ENCODE data around the gene CDR2L. TPM values are rescaled to one million over a fixed set of nuclear protein-coding genes. Genes with fewer than 3 reads are reported as not detected.

CDR2L gene
- total RNA-seq, 2 experiments from 2014 or later: 0.59 to 0.94 TPM

- CTCF ChIA-PET: interaction anchor here (1.1 to 3.9 kb wide), 7 partner anchors 33 to 165 kb away, joined by 3 to 73 read pairs (median 3); partner anchors contain the start of genes OTOP2 and USH1G
- no peaks in the 10 kb centered on the region for H3K36me3 Mint-ChIP-seq (ENCODE audit: low read depth)
- POLR2A ChIA-PET: no interaction called here
- no peak for TF ChIP-seq CTCF (IDR thresholded peaks at IDR 0.05)
- H3K4me3 Mint-ChIP-seq: no peak overlapping the region
- no peaks in the 10 kb centered on the region for H3K9me3 Mint-ChIP-seq
- ATAC-seq: no peak
- peaks cover 3% of the 10 kb centered on the region for H3K4me1 Mint-ChIP-seq (ENCODE audit: low read depth)
- DNase-seq: no peak
- H3K27me3 Mint-ChIP-seq: no peaks in the 10 kb centered on the region
- no peak overlapping the region for H3K27ac Mint-ChIP-seq
- intact Hi-C loops (cut with micrococcal nuclease): loop anchor here (5.0 kb wide), 1 partner anchor 34 kb away; the partner anchor contains the start of genes OTOP2 and USH1G
Observed at GRCh38 chr17:74956093-74956492, 31.3 kb upstream of the CDR2L start.

- intact Hi-C loops (cut with micrococcal nuclease): loop anchor here (5.0 kb wide), 1 partner anchor 36 kb away; the partner anchor contains the start of genes OTOP2 and USH1G
- no peaks in the 10 kb centered on the region for H3K9me3 Mint-ChIP-seq
- peak; percentile 98 for TF ChIP-seq CTCF (IDR thresholded peaks at IDR 0.05)
- CTCF ChIA-PET: interaction anchor here (0.6 to 3.9 kb wide), 43 partner anchors 9 to 566 kb away, joined by 3 to 73 read pairs (median 4); partner anchors contain the start of genes CDR2L, HID1, MRPL58 and OTOP2
- ATAC-seq (peak; percentile 85), DNase-seq (peak; percentile 90)
- peaks cover 3% of the 10 kb centered on the region for H3K4me1 Mint-ChIP-seq (ENCODE audit: low read depth)
- H3K27ac Mint-ChIP-seq: no peak overlapping the region
- H3K36me3 Mint-ChIP-seq (ENCODE audit: low read depth): no peaks in the 10 kb centered on the region
- H3K27me3 Mint-ChIP-seq: no peaks in the 10 kb centered on the region
- H3K4me3 Mint-ChIP-seq: no peak overlapping the region
- POLR2A ChIA-PET: interaction anchor here (0.6 to 1.3 kb wide), 3 partner anchors 11 to 154 kb away, joined by 3 read pairs; no protein-coding TSS in a partner anchor
Observed at GRCh38 chr17:74957935-74958740, 29.3 kb upstream of the CDR2L start.

- Mint-ChIP-seq H3K9me3 (no peaks in the 10 kb centered on the region), H3K27ac (no peak overlapping the region), H3K4me3 (no peak overlapping the region), H3K36me3 (ENCODE audit: low read depth) (no peaks in the 10 kb centered on the region), H3K4me1 (ENCODE audit: low read depth) (peaks cover 3% of the 10 kb centered on the region), H3K27me3 (no peaks in the 10 kb centered on the region)
- intact Hi-C loops (cut with micrococcal nuclease): loop anchor here (5.0 kb wide), 1 partner anchor 38 kb away; the partner anchor contains the start of genes OTOP2 and USH1G
- ATAC-seq: no peak
- TF ChIP-seq CTCF (IDR thresholded peaks at IDR 0.05): no peak
- CTCF ChIA-PET: interaction anchor here (1.0 to 4.8 kb wide), 31 partner anchors 8 to 303 kb away, joined by 3 to 122 read pairs (median 13); partner anchors contain the start of genes CDR2L, FDXR, GRIN2C and HID1
- no peak for DNase-seq
- POLR2A ChIA-PET: interaction anchor here (1.0 to 3.1 kb wide), 2 partner anchors 9 to 52 kb away, joined by 3 to 18 read pairs; partner anchors contain the start of gene MRPL58
Observed at GRCh38 chr17:74959826-74960515, 27.5 kb upstream of the CDR2L start.

- POLR2A ChIA-PET: interaction anchor here (1.0 to 3.1 kb wide), 4 partner anchors 10 to 194 kb away, joined by 3 to 18 read pairs (median 3); partner anchors contain the start of genes JPT1 and MRPL58
- CTCF ChIA-PET: interaction anchor here (0.7 to 4.8 kb wide), 53 partner anchors 9 to 495 kb away, joined by 3 to 122 read pairs (median 6); partner anchors contain the start of genes ATP5PD, CDR2L, FDXR and GGA3
- peak; percentile 33 for TF ChIP-seq CTCF (IDR thresholded peaks at IDR 0.05)
Observed at GRCh38 chr17:74960570-74961342, 26.7 kb upstream of the CDR2L start.

More at GRCh38 chr17:74960570-74961342, 26.7 kb upstream of the CDR2L start:
- H3K36me3 Mint-ChIP-seq (ENCODE audit: low read depth): no peaks in the 10 kb centered on the region
- DNase-seq: peak; percentile 75
- no peak overlapping the region for H3K4me3 Mint-ChIP-seq
- peaks cover 3% of the 10 kb centered on the region for H3K4me1 Mint-ChIP-seq (ENCODE audit: low read depth)
- H3K27ac Mint-ChIP-seq: no peak overlapping the region
- intact Hi-C loops (cut with micrococcal nuclease): no loop called here
- no peaks in the 10 kb centered on the region for H3K9me3 Mint-ChIP-seq
- peak; percentile 54 for ATAC-seq
- no peaks in the 10 kb centered on the region for H3K27me3 Mint-ChIP-seq

Measured in activated CD8-positive, alpha-beta T cell treated with anti-CD3 and anti-CD28 coated beads for 36 hours (primary cell).